GM19328 (cell line): Measurements from ENCODE around the gene C1orf167.

ENCODE experiments used
- ATAC-seq: cut with Tn5 transposase; IDR thresholded peaks from one replicate; pipeline ENCODE4 v1.9.1; 2021; ENCODE audit warnings: mild to moderate bottlenecking, moderate library complexity; ENCODE audit not compliant: unreplicated experiment

C1orf167 gene

GRCh38 chr1:11833497-11833896, 71.5 kb downstream of the C1orf167 start:
- no peak for ATAC-seq

- no peak for ATAC-seq
Measured at GRCh38 chr1:11833900-11834299, 71.9 kb downstream of the C1orf167 start.

- no peak for ATAC-seq
Measured at GRCh38 chr1:11835441-11836225, 73.6 kb downstream of the C1orf167 start.

GRCh38 chr1:11836955-11837766, 75.2 kb downstream of the C1orf167 start:
- ATAC-seq, result no peak

GRCh38 chr1:11837767-11838348, 75.9 kb downstream of the C1orf167 start:
- ATAC-seq, result no peak

- ATAC-seq, result no peak
Measured at GRCh38 chr1:11838349-11839272, 76.6 kb downstream of the C1orf167 start.
